Testis (tissue), 2 donors: ENCODE data around the gene MAGI2.

Source experiments
- POLR2A ChIP-seq: fragments of 450-650 bp; IDR thresholded peaks from one replicate; pipeline ENCODE4 v1.6.1; 2017; ENCODE audit warnings: antibody characterized with exemption, mild to moderate bottlenecking, moderate library complexity
- TF ChIP-seq, protein P1 (sequence below), 3 experiments: fragments of 450-650 bp in 2 of 3; fragments of 200-600 bp in 1 of 3; sonication (generic) in 1 of 3; IDR thresholded peaks; one replicate each; pipeline ENCODE4 v1.5.1; 2016 to 2019; ENCODE audit warnings: antibody characterized with exemption in 3 of 3, mild to moderate bottlenecking in 2 of 3, moderate library complexity in 1 of 3

GRCh38 chr7:78413568-78413967 is 1039.9 kb downstream of the MAGI2 start:
- TF ChIP-seq, protein P1, sequence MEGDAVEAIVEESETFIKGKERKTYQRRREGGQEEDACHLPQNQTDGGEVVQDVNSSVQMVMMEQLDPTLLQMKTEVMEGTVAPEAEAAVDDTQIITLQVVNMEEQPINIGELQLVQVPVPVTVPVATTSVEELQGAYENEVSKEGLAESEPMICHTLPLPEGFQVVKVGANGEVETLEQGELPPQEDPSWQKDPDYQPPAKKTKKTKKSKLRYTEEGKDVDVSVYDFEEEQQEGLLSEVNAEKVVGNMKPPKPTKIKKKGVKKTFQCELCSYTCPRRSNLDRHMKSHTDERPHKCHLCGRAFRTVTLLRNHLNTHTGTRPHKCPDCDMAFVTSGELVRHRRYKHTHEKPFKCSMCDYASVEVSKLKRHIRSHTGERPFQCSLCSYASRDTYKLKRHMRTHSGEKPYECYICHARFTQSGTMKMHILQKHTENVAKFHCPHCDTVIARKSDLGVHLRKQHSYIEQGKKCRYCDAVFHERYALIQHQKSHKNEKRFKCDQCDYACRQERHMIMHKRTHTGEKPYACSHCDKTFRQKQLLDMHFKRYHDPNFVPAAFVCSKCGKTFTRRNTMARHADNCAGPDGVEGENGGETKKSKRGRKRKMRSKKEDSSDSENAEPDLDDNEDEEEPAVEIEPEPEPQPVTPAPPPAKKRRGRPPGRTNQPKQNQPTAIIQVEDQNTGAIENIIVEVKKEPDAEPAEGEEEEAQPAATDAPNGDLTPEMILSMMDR (IDR thresholded peaks at IDR 0.05) = no peak
- TF ChIP-seq POLR2A = no peak
